Neural cell (in vitro differentiated cells): Measurements from ENCODE around the gene ASMTL. TPM values are rescaled to one million over a fixed set of nuclear protein-coding genes. Genes with fewer than 3 reads are reported as not detected.

Source experiments
- H2AFZ ChIP-seq: fragments of 200-600, 300-800 bp; sonication (generic), shearing (Covaris generic); 2 replicates; pipeline ENCODE4 v1.6.0; 2014; ENCODE audit warnings: low read depth, mild to moderate bottlenecking, antibody characterized with exemption, low read length, moderate library complexity
- H3F3A ChIP-seq: fragments of 200-600 bp; shearing (Covaris generic); 2 replicates; pipeline ENCODE4 v1.6.1; 2016; ENCODE audit warnings: mild to moderate bottlenecking, moderate library complexity, mixed read lengths, antibody characterized with exemption, low read length; ENCODE audit not compliant: insufficient read depth, poor library complexity, severe bottlenecking
- H3K27ac ChIP-seq: fragments of 200-600, 300-800 bp; sonication (generic), shearing (Covaris generic); 2 replicates; pipeline ENCODE4 v1.5.1; 2014; ENCODE audit warnings: mild to moderate bottlenecking, low read length, moderate library complexity
- H3K27me3 ChIP-seq: fragments of 300-800, 200-600 bp; sonication (generic), shearing (Covaris generic); 2 replicates; pipeline ENCODE4 v1.6.0; 2014; ENCODE audit warnings: mild to moderate bottlenecking, low read depth, low read length, moderate library complexity; ENCODE audit not compliant: insufficient read depth
- H3K36me3 ChIP-seq: fragments of 300-800, 200-600 bp; sonication (generic), shearing (Covaris generic); 2 replicates; pipeline ENCODE4 v1.5.1; 2014; ENCODE audit warnings: mild to moderate bottlenecking, antibody characterized with exemption, low read length, moderate library complexity; ENCODE audit not compliant: insufficient read depth
- H3K4me2 ChIP-seq: fragments of 300-800, 200-600 bp; sonication (generic), shearing (Covaris generic); 2 replicates; pipeline ENCODE4 v1.6.0; 2014; ENCODE audit warnings: mild to moderate bottlenecking, low read length
- H3K4me3 ChIP-seq: fragments of 300-800, 200-600 bp; sonication (generic), shearing (Covaris generic); 2 replicates; pipeline ENCODE4 v1.5.1; 2014; ENCODE audit warnings: mild to moderate bottlenecking, low read length, moderate library complexity
- H3K79me2 ChIP-seq: fragments of 200-600 bp; shearing (Covaris generic); replicated peaks from 2 replicates; pipeline ENCODE4 v1.6.0; 2014; ENCODE audit warnings: mild to moderate bottlenecking, low read length, moderate library complexity; ENCODE audit not compliant: insufficient read depth
- H3K9ac ChIP-seq: fragments of 300-800, 200-600 bp; sonication (generic), shearing (Covaris generic); 2 replicates; pipeline ENCODE4 v1.6.1; 2016; ENCODE audit warnings: mild to moderate bottlenecking, low read length, mixed read lengths
- H3K9me2 ChIP-seq: fragments of 200-600 bp; shearing (Covaris generic); 2 replicates; pipeline ENCODE4 v1.6.1; 2016; ENCODE audit warnings: mild to moderate bottlenecking, low read length, mixed read lengths; ENCODE audit not compliant: insufficient read depth
- H3K9me3 ChIP-seq: fragments of 200-600, 300-800 bp; sonication (generic), shearing (Covaris generic); 2 replicates; pipeline ENCODE4 v1.6.1; 2016; ENCODE audit warnings: mild to moderate bottlenecking, mixed run types, low read length, moderate library complexity, mixed read lengths
- H4K20me1 ChIP-seq: fragments of 200-600 bp; shearing (Covaris generic); 2 replicates; pipeline ENCODE4 v1.6.1; 2016; ENCODE audit warnings: mild to moderate bottlenecking, mixed run types; ENCODE audit not compliant: insufficient read depth
- CTCF ChIP-seq: fragments of 450-650 bp; IDR thresholded peaks from 2 replicates; pipeline ENCODE4 v1.5.1; 2014; ENCODE audit warnings: antibody characterized with exemption, mild to moderate bottlenecking, moderate library complexity; ENCODE audit not compliant: poor library complexity, severe bottlenecking
- EP300 ChIP-seq: fragments of 450-650 bp; conservative IDR thresholded peaks from 2 replicates; pipeline ENCODE4 v1.6.1; 2014; ENCODE audit warnings: antibody characterized with exemption, mild to moderate bottlenecking, moderate library complexity; ENCODE audit not compliant: poor library complexity, severe bottlenecking
- EZH2 ChIP-seq: fragments of 200-600, 300-800 bp; shearing (Covaris generic), sonication (generic); IDR thresholded peaks from 2 replicates; pipeline ENCODE4 v1.6.1; 2014; ENCODE audit warnings: antibody characterized with exemption, low read length, borderline replicate concordance, mild to moderate bottlenecking; ENCODE audit not compliant: insufficient read depth, poor library complexity, severe bottlenecking
- MXI1 ChIP-seq: fragments of 450-650 bp; conservative IDR thresholded peaks from 2 replicates; pipeline ENCODE4 v1.6.1; 2014; ENCODE audit warnings: antibody characterized with exemption, mild to moderate bottlenecking; ENCODE audit not compliant: poor library complexity, severe bottlenecking
- POLR2AphosphoS5 ChIP-seq: IDR thresholded peaks from 2 replicates; pipeline ENCODE4 v1.6.1; 2012
- RAD21 ChIP-seq: fragments of 450-650 bp; conservative IDR thresholded peaks from 2 replicates; pipeline ENCODE4 v1.6.1; 2014; ENCODE audit warnings: antibody characterized with exemption, mild to moderate bottlenecking, moderate library complexity
- REST ChIP-seq: IDR thresholded peaks from 2 replicates; pipeline ENCODE4 v1.6.1; 2012; ENCODE audit warnings: borderline replicate concordance
- SMC3 ChIP-seq: fragments of 450-650 bp; conservative IDR thresholded peaks from 2 replicates; pipeline ENCODE4 v1.6.1; 2014; ENCODE audit warnings: antibody characterized with exemption, mild to moderate bottlenecking, moderate library complexity; ENCODE audit not compliant: poor library complexity
- TAF1 ChIP-seq: IDR thresholded peaks from 2 replicates; pipeline ENCODE4 v1.6.1; 2012; ENCODE audit warnings: low read depth
- polyA plus RNA-seq: library from polyadenylated mRNA; depleted of rRNA; stranded (reverse); fragments of >200 nt; gene quantifications from 2 replicates; pipeline ENCODE4 v1.2.3, GENCODE V29; 2014

The ASMTL gene
- polyA plus RNA-seq, 1 donor from 2014 or later: 25.9 TPM

GRCh38 chrX:1400742-1401471 lies 51.8 kb downstream of the ASMTL start:
- H3K9ac ChIP-seq: no peak overlapping the region
- no peak overlapping the region for H3K4me3 ChIP-seq
- H3K27me3 ChIP-seq: no peaks in the 10 kb centered on the region
- H3K27ac ChIP-seq: no peak overlapping the region
- no peak overlapping the region for H3K4me2 ChIP-seq
- H3K79me2 ChIP-seq: no peaks in the 10 kb centered on the region
- TF ChIP-seq SMC3 (no peak), EP300 (no peak), CTCF (no peak), RAD21 (no peak), REST (no peak), EZH2 (no peak), POLR2AphosphoS5 (no peak), TAF1 (no peak), MXI1 (no peak)
- no peaks in the 10 kb centered on the region for H3K9me3 ChIP-seq
- H3F3A ChIP-seq: no peaks in the 10 kb centered on the region
- peaks cover 11% of the 10 kb centered on the region for H3K36me3 ChIP-seq
- no peak overlapping the region for H2AFZ ChIP-seq
- H4K20me1 ChIP-seq: no peaks in the 10 kb centered on the region
- no peaks in the 10 kb centered on the region for H3K9me2 ChIP-seq

GRCh38 chrX:1400049-1400448 lies 52.7 kb downstream of the ASMTL start:
- H3K9me3 ChIP-seq: no peaks in the 10 kb centered on the region
- TF ChIP-seq EZH2 (no peak), EP300 (no peak), SMC3 (no peak), CTCF (no peak), MXI1 (no peak), TAF1 (no peak), REST (no peak), POLR2AphosphoS5 (no peak), RAD21 (no peak)
- H3K4me2 ChIP-seq: no peak overlapping the region
- H3K36me3 ChIP-seq: peaks cover 5% of the 10 kb centered on the region
- no peak overlapping the region for H3K27ac ChIP-seq
- H3F3A ChIP-seq: no peaks in the 10 kb centered on the region
- no peaks in the 10 kb centered on the region for H3K79me2 ChIP-seq
- H3K9me2 ChIP-seq: no peaks in the 10 kb centered on the region
- H3K4me3 ChIP-seq: no peak overlapping the region
- H4K20me1 ChIP-seq: no peaks in the 10 kb centered on the region
- H2AFZ ChIP-seq: no peak overlapping the region
- H3K27me3 ChIP-seq: no peaks in the 10 kb centered on the region
- no peak overlapping the region for H3K9ac ChIP-seq
